ENCODE results near the gene EIF3B.

Gene EIF3B

DNA sequence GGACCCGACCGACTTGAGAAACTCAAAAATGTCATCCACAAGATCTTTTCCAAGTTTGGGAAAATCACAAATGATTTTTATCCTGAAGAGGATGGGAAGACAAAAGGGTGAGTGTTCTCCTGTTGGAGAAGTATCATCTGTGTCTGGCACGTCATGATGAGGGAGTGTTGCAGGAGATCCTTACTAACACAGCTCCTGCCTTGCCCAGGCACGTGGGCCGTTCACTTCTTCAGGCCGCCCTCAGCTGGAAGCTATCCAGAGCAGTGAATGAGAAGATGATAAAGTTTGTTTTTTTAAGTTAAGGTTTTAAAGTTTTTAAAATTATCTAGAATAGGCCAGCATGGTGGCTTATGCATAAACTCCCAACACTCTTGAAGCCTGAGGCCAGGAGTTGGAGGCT lies 6.2 kb downstream of the EIF3B start:
- Histone ChIP-seq H3K27me3 (replicated peaks) (no peaks in the 10 kb centered on the region), H3K4me3 (ENCODE audit: low read depth, low read length) (no peak overlapping the region), H3K27ac (no peak overlapping the region), H3K36me3 (replicated peaks) (peaks cover 59% of the 10 kb centered on the region)
- no peak for DNase-seq
- in situ Hi-C loops (cut with HindIII; ENCODE audit: low pct_ligation_motif_present, low sequenced_read_pairs): no loop called here
- TF ChIP-seq CTCF (IDR thresholded peaks at IDR 0.05; ENCODE audit: low read depth, low read length, missing control alignments): no peak

GRCh38 chr7:2362385-2363088 lies 7.9 kb downstream of the EIF3B start:
- DNase-seq: no peak
- Histone ChIP-seq H3K27me3 (replicated peaks) (no peaks in the 10 kb centered on the region), H3K36me3 (replicated peaks) (peaks cover 75% of the 10 kb centered on the region), H3K4me3 (ENCODE audit: low read depth, low read length) (no peak overlapping the region), H3K27ac (no peak overlapping the region)
- TF ChIP-seq CTCF (IDR thresholded peaks at IDR 0.05; ENCODE audit: low read depth, low read length, missing control alignments): no peak
- in situ Hi-C loops (cut with HindIII; ENCODE audit: low pct_ligation_motif_present, low sequenced_read_pairs): no loop called here

DNA sequence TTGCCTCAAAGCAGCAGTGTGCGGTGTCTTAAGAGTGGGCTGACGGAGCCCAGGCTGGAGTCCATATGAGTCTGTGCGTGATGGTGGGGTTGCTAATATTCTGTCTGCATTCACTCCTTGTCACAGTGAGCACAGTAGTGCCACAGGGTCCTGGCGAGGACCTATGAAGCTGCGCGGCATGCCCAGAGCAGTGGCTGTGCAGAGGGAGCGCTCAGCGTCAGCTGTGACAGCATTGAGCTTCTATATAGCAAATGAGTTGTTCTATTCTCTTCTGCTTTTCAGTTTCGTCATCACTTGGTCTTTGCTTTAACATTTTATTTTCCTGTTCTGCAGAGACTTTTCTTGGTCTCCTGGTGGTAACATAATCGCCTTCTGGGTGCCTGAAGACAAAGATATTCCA lies 14.5 kb downstream of the EIF3B start:
- no peak for TF ChIP-seq CTCF (IDR thresholded peaks at IDR 0.05; ENCODE audit: low read depth, low read length, missing control alignments)
- in situ Hi-C loops (cut with HindIII; ENCODE audit: low pct_ligation_motif_present, low sequenced_read_pairs): no loop called here
- peaks cover 96% of the 10 kb centered on the region for H3K36me3 ChIP-seq (replicated peaks)
- H3K4me3 ChIP-seq (ENCODE audit: low read depth, low read length): no peak overlapping the region
- H3K27me3 ChIP-seq (replicated peaks): no peaks in the 10 kb centered on the region
- no peak for DNase-seq
- no peak overlapping the region for H3K27ac ChIP-seq

DNA sequence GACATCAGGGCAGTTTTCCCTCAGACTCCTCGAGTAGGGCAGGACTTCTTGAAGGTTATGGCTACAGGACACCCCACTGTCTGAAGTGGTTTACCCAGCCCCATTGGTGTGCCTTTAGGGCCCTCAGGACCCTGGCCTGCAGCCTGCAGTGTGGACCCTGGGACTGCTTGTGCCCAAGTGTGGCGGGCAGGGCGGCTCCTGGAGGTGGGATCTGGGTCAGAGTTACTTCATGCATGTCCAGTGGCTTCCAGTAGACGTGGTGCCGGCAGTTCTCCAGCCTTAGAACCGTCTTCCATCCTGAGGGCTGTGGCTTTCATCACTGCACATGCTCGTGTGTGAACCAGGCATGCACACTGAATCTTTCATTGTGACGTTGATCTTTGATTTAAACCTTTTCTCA lies 16.7 kb downstream of the EIF3B start:
- Histone ChIP-seq H3K27me3 (replicated peaks) (no peaks in the 10 kb centered on the region), H3K27ac (no peak overlapping the region), H3K36me3 (replicated peaks) (peaks cover 98% of the 10 kb centered on the region), H3K4me3 (ENCODE audit: low read depth, low read length) (no peak overlapping the region)
- no peak for TF ChIP-seq CTCF (IDR thresholded peaks at IDR 0.05; ENCODE audit: low read depth, low read length, missing control alignments)
- no peak for DNase-seq
- in situ Hi-C loops (cut with HindIII; ENCODE audit: low pct_ligation_motif_present, low sequenced_read_pairs): no loop called here

- no peak for DNase-seq
- Histone ChIP-seq H3K36me3 (replicated peaks) (peaks cover 94% of the 10 kb centered on the region), H3K27me3 (replicated peaks) (no peaks in the 10 kb centered on the region), H3K4me3 (ENCODE audit: low read depth, low read length) (no peak overlapping the region), H3K27ac (no peak overlapping the region)
- TF ChIP-seq CTCF (IDR thresholded peaks at IDR 0.05; ENCODE audit: low read depth, low read length, missing control alignments): no peak
- in situ Hi-C loops (cut with HindIII; ENCODE audit: low pct_ligation_motif_present, low sequenced_read_pairs): no loop called here
These were observed 18.1 kb downstream of the EIF3B start for GRCh38 chr7:2372724-2373123.

GRCh38 chr7:2373124-2373556 lies 18.5 kb downstream of the EIF3B start:
- Histone ChIP-seq H3K4me3 (ENCODE audit: low read depth, low read length) (no peak overlapping the region), H3K27ac (no peak overlapping the region), H3K36me3 (replicated peaks) (peaks cover 90% of the 10 kb centered on the region), H3K27me3 (replicated peaks) (no peaks in the 10 kb centered on the region)
- in situ Hi-C loops (cut with HindIII; ENCODE audit: low pct_ligation_motif_present, low sequenced_read_pairs): no loop called here
- TF ChIP-seq CTCF (IDR thresholded peaks at IDR 0.05; ENCODE audit: low read depth, low read length, missing control alignments): no peak
- DNase-seq: no peak

Data from brain microvascular endothelial cell (primary cell).